Germinal center (tissue), 1 donor: ENCODE results near the gene TNK1.

Experiments used
- DNase-seq: peaks from one replicate; pipeline ENCODE4 v3.0.0; 2012; ENCODE audit warnings: mixed read lengths, low spot score

Gene TNK1

DNA sequence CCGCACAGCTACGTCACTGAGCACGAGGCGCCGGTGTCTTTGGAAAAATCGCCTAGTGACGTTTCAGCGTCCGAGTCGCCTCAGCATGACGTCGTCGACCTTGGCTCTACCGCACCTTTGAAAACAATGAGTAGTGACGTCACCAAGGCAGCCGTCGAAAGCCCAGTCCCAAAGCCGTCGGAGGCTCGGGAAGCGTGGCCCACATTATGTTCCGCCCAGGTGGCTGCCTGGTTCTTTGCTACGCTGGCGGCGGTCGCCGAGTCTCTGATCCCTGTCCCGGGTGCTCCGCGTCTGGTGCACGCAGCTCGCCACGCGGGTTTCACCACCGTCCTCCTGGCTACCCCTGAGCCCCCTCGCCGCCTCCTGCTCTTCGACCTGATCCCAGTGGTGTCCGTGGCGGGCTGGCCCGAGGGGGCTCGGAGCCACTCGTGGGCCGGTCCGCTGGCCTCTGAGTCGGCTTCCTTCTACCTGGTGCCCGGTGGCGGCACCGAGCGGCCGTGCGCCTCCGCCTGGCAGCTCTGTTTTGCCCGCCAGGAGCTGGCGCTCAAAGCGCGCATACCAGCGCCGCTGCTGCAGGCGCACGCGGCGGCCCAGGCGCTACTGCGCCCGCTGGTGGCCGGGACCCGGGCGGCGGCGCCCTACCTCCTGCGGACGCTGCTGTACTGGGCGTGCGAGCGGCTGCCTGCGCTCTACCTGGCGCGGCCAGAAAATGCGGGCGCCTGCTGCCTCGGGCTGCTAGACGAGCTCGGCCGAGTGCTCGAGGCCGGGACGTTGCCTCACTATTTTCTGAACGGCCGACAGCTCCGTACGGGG is 55.9 kb downstream of the TNK1 start:
- peak; percentile 82 for DNase-seq

DNA sequence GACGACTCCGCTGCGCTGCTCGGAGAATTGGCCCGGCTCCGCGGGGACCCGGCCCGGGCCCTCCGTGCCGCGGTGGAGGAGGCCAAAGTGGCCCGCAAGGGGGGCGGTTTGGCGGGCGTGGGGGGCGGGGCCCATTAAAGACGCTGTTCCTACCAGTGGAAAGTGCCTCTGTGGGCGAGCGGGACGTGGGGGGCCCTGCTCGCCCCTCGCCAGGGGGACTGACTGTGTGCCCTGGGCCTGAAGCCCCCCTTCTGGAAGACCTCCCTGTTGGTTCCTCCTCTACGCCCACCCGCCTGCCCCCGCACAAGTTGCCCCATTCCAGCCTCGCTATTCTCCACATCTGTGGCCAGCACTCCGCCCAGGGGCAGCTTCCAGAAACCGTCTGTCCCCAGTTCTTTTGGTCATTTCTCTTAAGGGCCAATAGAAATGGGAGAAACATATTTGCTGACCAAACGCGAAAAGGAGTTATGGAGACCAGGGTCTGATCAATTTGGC is 56.5 kb downstream of the TNK1 start:
- no peak for DNase-seq

DNA sequence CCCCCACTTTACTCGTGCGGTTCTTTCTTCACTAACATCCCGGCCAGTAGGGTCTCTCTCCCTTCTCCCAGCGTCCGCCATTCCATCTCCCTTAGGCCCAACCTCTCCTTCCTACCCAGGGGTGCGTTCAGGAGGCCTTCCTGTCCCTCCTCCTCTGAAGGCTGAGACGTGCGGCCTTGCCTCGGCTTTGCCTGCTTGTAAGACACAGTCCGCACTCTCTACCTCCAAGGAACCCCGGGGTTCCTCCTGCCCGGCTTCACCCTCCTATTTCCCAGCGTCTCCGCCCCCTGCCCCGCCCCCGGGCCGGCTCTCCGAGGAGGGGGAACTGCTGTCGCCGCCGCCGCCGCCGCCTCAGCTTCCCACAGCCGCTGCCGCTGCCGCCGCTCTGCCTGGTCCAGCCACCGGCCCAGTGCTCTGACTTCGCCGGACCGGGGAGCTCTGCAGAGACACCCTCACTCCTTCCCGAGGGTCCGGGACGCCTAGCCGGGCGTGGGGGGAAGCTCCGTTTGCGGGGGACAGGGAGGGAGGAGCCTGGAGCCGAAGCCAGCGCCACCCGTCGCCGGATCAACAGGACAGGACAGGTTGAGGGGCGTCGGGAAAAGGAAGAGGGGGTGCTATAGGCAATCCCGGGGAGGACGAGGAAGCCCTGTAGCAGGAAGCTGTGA is 57.2 kb downstream of the TNK1 start:
- DNase-seq = peak; percentile 36

DNA sequence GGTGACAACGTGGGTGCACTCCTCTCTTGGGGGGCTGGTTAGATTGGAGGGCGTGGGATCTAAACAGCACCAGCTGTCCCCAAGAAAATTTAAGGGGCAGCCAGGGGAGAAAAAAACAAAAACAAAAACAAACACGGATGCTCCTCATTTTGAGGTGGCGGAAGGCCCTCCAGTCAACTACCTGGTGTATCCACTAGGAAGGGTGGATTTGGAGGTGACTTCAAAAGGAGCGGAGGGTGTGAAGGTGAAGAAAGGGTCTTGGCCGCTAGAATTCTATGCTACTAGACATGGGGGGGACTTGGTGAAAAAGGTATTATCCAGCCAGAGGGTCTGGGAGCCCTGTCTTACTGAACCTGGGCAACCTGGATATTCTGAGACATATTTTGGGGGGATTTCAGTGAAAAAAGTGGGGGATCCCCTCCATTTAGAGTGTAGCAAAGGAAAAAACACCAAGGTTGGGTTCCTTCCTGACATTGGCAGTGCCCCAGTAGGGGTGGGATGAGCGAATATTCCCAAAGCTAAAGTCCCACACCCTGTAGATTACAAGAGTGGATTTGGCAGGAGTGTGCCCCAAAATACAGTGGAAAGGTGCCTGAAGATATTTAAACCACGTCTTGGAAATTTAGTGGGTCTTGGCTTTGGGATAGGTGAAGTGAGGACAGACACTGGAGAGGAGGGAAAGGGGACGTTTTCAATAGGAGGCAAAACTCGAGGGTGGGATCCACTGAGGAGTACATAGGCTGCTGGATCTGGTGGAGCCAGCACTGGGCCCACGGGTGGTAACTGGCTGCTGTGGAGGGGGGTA is 58.0 kb downstream of the TNK1 start:
- no peak for DNase-seq
